HepG2 (cell line): Measurements from ENCODE around the gene GNAI2. TPM values are rescaled to one million over a fixed set of nuclear protein-coding genes. Genes with fewer than 3 reads are reported as not detected.

Experiments used
- IRF2 ChIP-seq: IDR thresholded peaks from 2 replicates; pipeline ENCODE4 v1.6.1; 2018; ENCODE audit warnings: missing genetic modification reagents, missing compliant biosample characterization
- MED1 ChIP-seq: sonication (generic); formaldehyde crosslinking; IDR thresholded peaks from 2 replicates; pipeline ENCODE4 v1.4.0; 2020; ENCODE audit warnings: missing genetic modification reagents
- MLLT10 ChIP-seq: sonication (generic); formaldehyde crosslinking; IDR thresholded peaks from 2 replicates; pipeline ENCODE4 v1.4.0; 2020; ENCODE audit warnings: missing genetic modification reagents
- NFE2 ChIP-seq: sonication (generic); formaldehyde crosslinking; IDR thresholded peaks from 2 replicates; pipeline ENCODE4 v1.4.0; 2020; ENCODE audit warnings: missing genetic modification reagents
- PHF20 ChIP-seq: sonication (generic); formaldehyde crosslinking; IDR thresholded peaks from 2 replicates; pipeline ENCODE4 v1.5.0; 2020; ENCODE audit warnings: mild to moderate bottlenecking, missing genetic modification reagents
- PHF21A ChIP-seq: sonication (generic); formaldehyde crosslinking; IDR thresholded peaks from 2 replicates; pipeline ENCODE4 v1.5.0; 2020; ENCODE audit warnings: mild to moderate bottlenecking, missing genetic modification reagents
- RAD21 ChIP-seq: fragments of 450-650 bp; formaldehyde crosslinking; IDR thresholded peaks from 2 replicates; pipeline ENCODE4 v1.5.0; 2020; ENCODE audit warnings: mild to moderate bottlenecking
- SAFB2 ChIP-seq: sonication (generic); formaldehyde crosslinking; IDR thresholded peaks from 2 replicates; pipeline ENCODE4 v1.5.1; 2020; ENCODE audit warnings: missing genetic modification reagents, low read depth, mild to moderate bottlenecking, borderline replicate concordance
- TEAD2 ChIP-seq: sonication (generic); formaldehyde crosslinking; IDR thresholded peaks from 2 replicates; pipeline ENCODE4 v1.9.0; 2021; ENCODE audit warnings: missing genetic modification reagents
- YEATS4 ChIP-seq: sonication (generic); formaldehyde crosslinking; IDR thresholded peaks from 2 replicates; pipeline ENCODE4 v1.4.0; 2020; ENCODE audit warnings: missing genetic modification reagents, borderline replicate concordance
- ZNF260 ChIP-seq: sonication (generic); formaldehyde crosslinking; IDR thresholded peaks from 2 replicates; pipeline ENCODE4 v1.4.0; 2020; ENCODE audit warnings: missing genetic modification reagents, low read depth, mild to moderate bottlenecking, borderline replicate concordance
- ZNF350 ChIP-seq: sonication (generic); formaldehyde crosslinking; IDR thresholded peaks from 2 replicates; pipeline ENCODE4 v1.4.0; 2020; ENCODE audit warnings: mild to moderate bottlenecking, low read depth, missing genetic modification reagents, borderline replicate concordance
- ZNF709 ChIP-seq: sonication (generic); formaldehyde crosslinking; IDR thresholded peaks from 2 replicates; pipeline ENCODE4 v1.5.0; 2020; ENCODE audit warnings: mild to moderate bottlenecking, missing genetic modification reagents
- polyA plus RNA-seq, 8 experiments: library from polyadenylated mRNA; depleted of rRNA in 3 of 8; stranded (reverse) in 7 of 8; unstranded in 1 of 8; fragments of >200 nt; fragmentation: Illumina TruSeq in 4 of 8; extraction: Trizol in 4 of 8; gene quantifications; 2 replicates each; pipeline versions ENCODE4 v1.2.1 to v1.2.3, GENCODE V29; 2011 to 2016; ENCODE audit warnings: low read depth in 4 of 8, missing spikeins in 1 of 8, mixed read lengths in 1 of 8; ENCODE audit not compliant: insufficient read depth in 1 of 8
- total RNA-seq, 5 experiments: library from RNA; depleted of rRNA; stranded (reverse); fragments of >200 nt; fragmentation: Illumina TruSeq; extraction: Trizol; gene quantifications; 2 replicates each; pipeline ENCODE4 v1.2.3, GENCODE V29; 2016; ENCODE audit warnings: low read depth in 1 of 5
- TF ChIP-seq, protein P1 (sequence below): sonication (generic); formaldehyde crosslinking; IDR thresholded peaks from 2 replicates; pipeline ENCODE4 v1.8.1; 2023; ENCODE audit warnings: mild to moderate bottlenecking, missing genetic modification reagents
- TF ChIP-seq, protein P2 (sequence below): sonication (generic); formaldehyde crosslinking; IDR thresholded peaks from 2 replicates; pipeline ENCODE4 v1.8.0; 2023; ENCODE audit warnings: mild to moderate bottlenecking, missing genetic modification reagents
- TF ChIP-seq, protein P3 (sequence below): sonication (generic); formaldehyde crosslinking; IDR thresholded peaks from 2 replicates; pipeline ENCODE4 v1.8.1; 2023; ENCODE audit warnings: mild to moderate bottlenecking, missing genetic modification reagents, borderline replicate concordance
- TF ChIP-seq, protein P4 (sequence below): sonication (generic); formaldehyde crosslinking; IDR thresholded peaks from 2 replicates; pipeline ENCODE4 v1.9.0; 2021; ENCODE audit warnings: mild to moderate bottlenecking, missing genetic modification reagents

GNAI2 gene
- total and polyA plus RNA-seq, 2 of the 13 experiments (the other 11 are each of a cell fraction or from before 2014, with no cell fraction given) = 51.1 to 66.2 TPM

DNA sequence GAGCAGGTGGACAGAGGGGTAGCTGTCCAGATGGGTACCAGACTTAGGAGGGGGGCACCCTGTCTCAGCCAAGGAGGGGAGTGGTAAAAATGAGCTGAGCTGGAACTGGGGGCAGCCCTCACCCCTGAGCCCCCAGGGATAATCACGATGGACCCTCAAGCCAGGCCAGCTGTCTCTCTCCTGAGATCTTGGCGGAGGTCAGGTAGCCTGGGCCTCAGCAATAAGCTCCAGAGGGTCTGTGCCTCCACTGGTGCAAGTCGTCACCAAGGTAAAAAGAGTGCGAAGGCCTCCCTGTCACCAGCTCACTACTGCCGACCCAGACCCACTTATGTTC, 25.9 kb upstream of the GNAI2 start (continued):
- TF ChIP-seq PHF20 (no peak), ZNF350 (CRISPR knock-in tag) (peak; percentile 6; the same call in 1 of the 2 replicates), IRF2 (CRISPR knock-in tag) (peak; percentile 5; the same call in 1 of the 2 replicates), SAFB2 (no peak), ZNF260 (CRISPR knock-in tag) (0 out of 2 replicates have a peak, but pooled peaks have one; percentile 68), MED1 (no peak), YEATS4 (CRISPR knock-in tag) (no peak), ZNF709 (peak; percentile 21; the same call in 1 of the 2 replicates), RAD21 (no peak), TEAD2 (no peak), MLLT10 (CRISPR knock-in tag) (no peak), NFE2 (CRISPR knock-in tag) (no peak), PHF21A (no peak)
- TF ChIP-seq, protein P1, sequence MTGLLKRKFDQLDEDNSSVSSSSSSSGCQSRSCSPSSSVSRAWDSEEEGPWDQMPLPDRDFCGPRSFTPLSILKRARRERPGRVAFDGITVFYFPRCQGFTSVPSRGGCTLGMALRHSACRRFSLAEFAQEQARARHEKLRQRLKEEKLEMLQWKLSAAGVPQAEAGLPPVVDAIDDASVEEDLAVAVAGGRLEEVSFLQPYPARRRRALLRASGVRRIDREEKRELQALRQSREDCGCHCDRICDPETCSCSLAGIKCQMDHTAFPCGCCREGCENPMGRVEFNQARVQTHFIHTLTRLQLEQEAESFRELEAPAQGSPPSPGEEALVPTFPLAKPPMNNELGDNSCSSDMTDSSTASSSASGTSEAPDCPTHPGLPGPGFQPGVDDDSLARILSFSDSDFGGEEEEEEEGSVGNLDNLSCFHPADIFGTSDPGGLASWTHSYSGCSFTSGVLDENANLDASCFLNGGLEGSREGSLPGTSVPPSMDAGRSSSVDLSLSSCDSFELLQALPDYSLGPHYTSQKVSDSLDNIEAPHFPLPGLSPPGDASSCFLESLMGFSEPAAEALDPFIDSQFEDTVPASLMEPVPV = no peak
- TF ChIP-seq, protein P2, sequence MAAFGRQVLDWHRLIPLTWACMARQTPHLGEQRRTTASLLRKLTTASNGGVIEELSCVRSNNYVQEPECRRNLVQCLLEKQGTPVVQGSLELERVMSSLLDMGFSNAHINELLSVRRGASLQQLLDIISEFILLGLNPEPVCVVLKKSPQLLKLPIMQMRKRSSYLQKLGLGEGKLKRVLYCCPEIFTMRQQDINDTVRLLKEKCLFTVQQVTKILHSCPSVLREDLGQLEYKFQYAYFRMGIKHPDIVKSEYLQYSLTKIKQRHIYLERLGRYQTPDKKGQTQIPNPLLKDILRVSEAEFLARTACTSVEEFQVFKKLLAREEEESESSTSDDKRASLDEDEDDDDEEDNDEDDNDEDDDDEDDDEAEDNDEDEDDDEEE (CRISPR knock-in tag) = no peak
- TF ChIP-seq, protein P3, sequence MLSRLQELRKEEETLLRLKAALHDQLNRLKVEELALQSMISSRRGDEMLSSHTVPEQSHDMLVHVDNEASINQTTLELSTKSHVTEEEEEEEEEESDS (CRISPR knock-in tag) = no peak
- TF ChIP-seq, protein P4, sequence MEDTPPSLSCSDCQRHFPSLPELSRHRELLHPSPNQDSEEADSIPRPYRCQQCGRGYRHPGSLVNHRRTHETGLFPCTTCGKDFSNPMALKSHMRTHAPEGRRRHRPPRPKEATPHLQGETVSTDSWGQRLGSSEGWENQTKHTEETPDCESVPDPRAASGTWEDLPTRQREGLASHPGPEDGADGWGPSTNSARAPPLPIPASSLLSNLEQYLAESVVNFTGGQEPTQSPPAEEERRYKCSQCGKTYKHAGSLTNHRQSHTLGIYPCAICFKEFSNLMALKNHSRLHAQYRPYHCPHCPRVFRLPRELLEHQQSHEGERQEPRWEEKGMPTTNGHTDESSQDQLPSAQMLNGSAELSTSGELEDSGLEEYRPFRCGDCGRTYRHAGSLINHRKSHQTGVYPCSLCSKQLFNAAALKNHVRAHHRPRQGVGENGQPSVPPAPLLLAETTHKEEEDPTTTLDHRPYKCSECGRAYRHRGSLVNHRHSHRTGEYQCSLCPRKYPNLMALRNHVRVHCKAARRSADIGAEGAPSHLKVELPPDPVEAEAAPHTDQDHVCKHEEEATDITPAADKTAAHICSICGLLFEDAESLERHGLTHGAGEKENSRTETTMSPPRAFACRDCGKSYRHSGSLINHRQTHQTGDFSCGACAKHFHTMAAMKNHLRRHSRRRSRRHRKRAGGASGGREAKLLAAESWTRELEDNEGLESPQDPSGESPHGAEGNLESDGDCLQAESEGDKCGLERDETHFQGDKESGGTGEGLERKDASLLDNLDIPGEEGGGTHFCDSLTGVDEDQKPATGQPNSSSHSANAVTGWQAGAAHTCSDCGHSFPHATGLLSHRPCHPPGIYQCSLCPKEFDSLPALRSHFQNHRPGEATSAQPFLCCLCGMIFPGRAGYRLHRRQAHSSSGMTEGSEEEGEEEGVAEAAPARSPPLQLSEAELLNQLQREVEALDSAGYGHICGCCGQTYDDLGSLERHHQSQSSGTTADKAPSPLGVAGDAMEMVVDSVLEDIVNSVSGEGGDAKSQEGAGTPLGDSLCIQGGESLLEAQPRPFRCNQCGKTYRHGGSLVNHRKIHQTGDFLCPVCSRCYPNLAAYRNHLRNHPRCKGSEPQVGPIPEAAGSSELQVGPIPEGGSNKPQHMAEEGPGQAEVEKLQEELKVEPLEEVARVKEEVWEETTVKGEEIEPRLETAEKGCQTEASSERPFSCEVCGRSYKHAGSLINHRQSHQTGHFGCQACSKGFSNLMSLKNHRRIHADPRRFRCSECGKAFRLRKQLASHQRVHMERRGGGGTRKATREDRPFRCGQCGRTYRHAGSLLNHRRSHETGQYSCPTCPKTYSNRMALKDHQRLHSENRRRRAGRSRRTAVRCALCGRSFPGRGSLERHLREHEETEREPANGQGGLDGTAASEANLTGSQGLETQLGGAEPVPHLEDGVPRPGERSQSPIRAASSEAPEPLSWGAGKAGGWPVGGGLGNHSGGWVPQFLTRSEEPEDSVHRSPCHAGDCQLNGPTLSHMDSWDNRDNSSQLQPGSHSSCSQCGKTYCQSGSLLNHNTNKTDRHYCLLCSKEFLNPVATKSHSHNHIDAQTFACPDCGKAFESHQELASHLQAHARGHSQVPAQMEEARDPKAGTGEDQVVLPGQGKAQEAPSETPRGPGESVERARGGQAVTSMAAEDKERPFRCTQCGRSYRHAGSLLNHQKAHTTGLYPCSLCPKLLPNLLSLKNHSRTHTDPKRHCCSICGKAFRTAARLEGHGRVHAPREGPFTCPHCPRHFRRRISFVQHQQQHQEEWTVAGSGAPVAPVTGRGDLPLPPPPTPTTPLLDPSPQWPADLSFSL (CRISPR knock-in tag) = 0 out of 2 replicates have a peak, but pooled peaks have one; percentile 40
